ENCODE results near the gene SLC25A31. TPM values are rescaled to one million over a fixed set of nuclear protein-coding genes. Genes with fewer than 3 reads are reported as not detected.
A peak's percentile ranks its signal among the peaks of the same experiment; 100 is the strongest.

The SLC25A31 gene
- total and polyA plus RNA-seq, 2 experiments from 2014 or later, result not detected

DNA sequence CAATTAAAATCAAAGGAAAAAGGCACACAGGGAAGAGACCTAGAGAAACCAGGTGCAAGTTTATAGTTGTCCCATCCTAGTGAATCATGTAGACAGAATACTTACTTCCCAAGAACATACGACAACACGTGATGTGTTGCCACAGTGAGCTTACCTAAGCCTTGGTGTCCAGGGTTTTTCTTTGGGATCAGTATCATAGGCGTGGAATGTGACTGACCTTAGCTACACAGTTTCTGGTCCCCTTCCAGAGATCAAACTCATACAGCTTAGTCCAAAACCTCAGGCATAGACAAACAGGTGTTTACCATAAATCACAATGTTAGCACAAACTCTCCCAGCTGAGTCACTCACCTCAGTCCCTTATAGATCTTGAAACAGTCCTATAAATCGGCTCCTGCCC is 17.7 kb downstream of the SLC25A31 start:
- Histone ChIP-seq H3K36me3 (ENCODE audit: low read depth) (no peaks in the 10 kb centered on the region), H3K27me3 (replicated peaks; ENCODE audit: insufficient read depth) (no peaks in the 10 kb centered on the region), H4K20me1 (ENCODE audit: insufficient read depth) (no peaks in the 10 kb centered on the region), H3K4me1 (ENCODE audit: insufficient read depth) (no peaks in the 10 kb centered on the region), H3K27ac (no peak overlapping the region), H3K4me3 (no peak overlapping the region), H3K4me2 (ENCODE audit: unreplicated experiment) (no peak overlapping the region), H3K9me2 (ENCODE audit: insufficient read depth) (no peaks in the 10 kb centered on the region), H3F3A (ENCODE audit: insufficient read depth) (no peaks in the 10 kb centered on the region), H3K9ac (no peak overlapping the region), H3K9me3 (ENCODE audit: low read depth) (no peaks in the 10 kb centered on the region), H2AFZ (no peak overlapping the region), H3K79me2 (ENCODE audit: insufficient read depth) (no peaks in the 10 kb centered on the region)
- TF ChIP-seq EZH2 (IDR thresholded peaks at IDR 0.05; ENCODE audit: insufficient read depth, poor library complexity, severe bottlenecking) (no peak), EZH2phosphoT487 (IDR thresholded peaks at IDR 0.05; ENCODE audit: insufficient read depth, low read depth) (no peak)
- in situ Hi-C loops (cut with MboI), result no loop called here
- no peak for DNase-seq
- 48 to 51% methylated on average over 4 of the region's 4 CpGs for WGBS, 2 experiments (ENCODE audit: low coverage in 1 of 2, low lambda C conversion rate in 2 of 2, missing lambda C conversion rate in 2 of 2)

GRCh38 chr4:127748957-127749356 is 18.8 kb downstream of the SLC25A31 start:
- no peaks in the 10 kb centered on the region for H3K9me3 ChIP-seq (ENCODE audit: low read depth)
- H3K9me2 ChIP-seq (ENCODE audit: insufficient read depth), result no peaks in the 10 kb centered on the region
- no peaks in the 10 kb centered on the region for H3K79me2 ChIP-seq (ENCODE audit: insufficient read depth)
- H3K4me2 ChIP-seq (ENCODE audit: unreplicated experiment), result no peak overlapping the region
- no peak for DNase-seq
- TF ChIP-seq EZH2 (IDR thresholded peaks at IDR 0.05; ENCODE audit: insufficient read depth, poor library complexity, severe bottlenecking), result no peak
- no peaks in the 10 kb centered on the region for H4K20me1 ChIP-seq (ENCODE audit: insufficient read depth)
- no peaks in the 10 kb centered on the region for H3K27me3 ChIP-seq (replicated peaks; ENCODE audit: insufficient read depth)
- H3K4me1 ChIP-seq (ENCODE audit: insufficient read depth), result no peaks in the 10 kb centered on the region
- in situ Hi-C loops (cut with MboI), result no loop called here
- no peak overlapping the region for H2AFZ ChIP-seq
- no peaks in the 10 kb centered on the region for H3F3A ChIP-seq (ENCODE audit: insufficient read depth)
- 50 to 56% methylated on average over 2 of the region's 2 CpGs for WGBS, 2 experiments (ENCODE audit: low coverage in 1 of 2, low lambda C conversion rate in 2 of 2, missing lambda C conversion rate in 2 of 2)
- H3K27ac ChIP-seq, result no peak overlapping the region
- no peak overlapping the region for H3K9ac ChIP-seq
- no peak overlapping the region for H3K4me3 ChIP-seq
- H3K36me3 ChIP-seq (ENCODE audit: low read depth), result no peaks in the 10 kb centered on the region

GRCh38 chr4:127756906-127757305 is 26.7 kb downstream of the SLC25A31 start:
- no peak for DNase-seq
- no peak for TF ChIP-seq EZH2phosphoT487 (IDR thresholded peaks at IDR 0.05; ENCODE audit: insufficient read depth, low read depth)
- in situ Hi-C loops (cut with MboI), result no loop called here

GRCh38 chr4:127759228-127759820 is 29.1 kb downstream of the SLC25A31 start:
- Histone ChIP-seq H3K79me2 (ENCODE audit: insufficient read depth) (no peaks in the 10 kb centered on the region), H3F3A (ENCODE audit: insufficient read depth) (no peaks in the 10 kb centered on the region), H3K27ac (no peak overlapping the region), H3K9me3 (ENCODE audit: low read depth) (no peaks in the 10 kb centered on the region), H3K9ac (no peak overlapping the region), H3K4me1 (ENCODE audit: insufficient read depth) (no peaks in the 10 kb centered on the region), H2AFZ (no peak overlapping the region), H3K27me3 (replicated peaks; ENCODE audit: insufficient read depth) (no peaks in the 10 kb centered on the region), H4K20me1 (ENCODE audit: insufficient read depth) (no peaks in the 10 kb centered on the region), H3K9me2 (ENCODE audit: insufficient read depth) (no peaks in the 10 kb centered on the region), H3K36me3 (ENCODE audit: low read depth) (no peaks in the 10 kb centered on the region), H3K4me3 (no peak overlapping the region), H3K4me2 (ENCODE audit: unreplicated experiment) (no peak overlapping the region)
- 52% methylated on average over 2 of the region's 2 CpGs for WGBS, 2 experiments (ENCODE audit: low coverage in 1 of 2, low lambda C conversion rate in 2 of 2, missing lambda C conversion rate in 2 of 2)
- in situ Hi-C loops (cut with MboI), result no loop called here
- TF ChIP-seq EZH2 (IDR thresholded peaks at IDR 0.05; ENCODE audit: insufficient read depth, poor library complexity, severe bottlenecking) (no peak), EZH2phosphoT487 (IDR thresholded peaks at IDR 0.05; ENCODE audit: insufficient read depth, low read depth) (no peak)
- DNase-seq, result no peak

More at GRCh38 chr4:127756906-127757305, 26.7 kb downstream of the SLC25A31 start:
- H2AFZ ChIP-seq, result no peak overlapping the region
- H3K9ac ChIP-seq, result no peak overlapping the region
- H3K27me3 ChIP-seq (replicated peaks; ENCODE audit: insufficient read depth), result no peaks in the 10 kb centered on the region
- H4K20me1 ChIP-seq (ENCODE audit: insufficient read depth), result no peaks in the 10 kb centered on the region
- no peaks in the 10 kb centered on the region for H3K79me2 ChIP-seq (ENCODE audit: insufficient read depth)
- no peaks in the 10 kb centered on the region for H3K4me1 ChIP-seq (ENCODE audit: insufficient read depth)
- 52 to 55% methylated on average over 2 of the region's 2 CpGs for WGBS, 2 experiments (ENCODE audit: low coverage in 1 of 2, low lambda C conversion rate in 2 of 2, missing lambda C conversion rate in 2 of 2)
- no peaks in the 10 kb centered on the region for H3K9me3 ChIP-seq (ENCODE audit: low read depth)
- H3K36me3 ChIP-seq (ENCODE audit: low read depth), result no peaks in the 10 kb centered on the region
- no peak overlapping the region for H3K27ac ChIP-seq
- no peak overlapping the region for H3K4me2 ChIP-seq (ENCODE audit: unreplicated experiment)
- H3K4me3 ChIP-seq, result no peak overlapping the region
- H3F3A ChIP-seq (ENCODE audit: insufficient read depth), result no peaks in the 10 kb centered on the region
- H3K9me2 ChIP-seq (ENCODE audit: insufficient read depth), result no peaks in the 10 kb centered on the region

DNA sequence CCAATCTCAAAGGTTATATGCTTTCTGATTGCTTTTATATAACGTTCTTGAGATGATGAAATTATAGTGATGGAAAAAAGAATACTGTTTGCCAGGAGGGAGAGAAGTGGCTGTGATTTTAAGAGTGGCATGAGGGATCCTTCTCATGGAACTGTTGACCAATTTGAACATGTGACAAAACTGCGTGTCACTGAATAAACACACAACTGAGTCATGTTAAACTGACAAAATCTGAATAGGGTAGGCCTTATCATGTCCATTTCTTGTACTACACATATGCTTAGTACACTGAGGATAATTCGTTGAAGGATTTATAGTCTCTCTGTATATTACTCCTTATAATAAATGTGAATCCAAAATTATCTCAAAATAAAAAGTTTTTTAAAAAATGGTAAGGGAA is 29.7 kb downstream of the SLC25A31 start:
- no peaks in the 10 kb centered on the region for H4K20me1 ChIP-seq (ENCODE audit: insufficient read depth)
- H3K27me3 ChIP-seq (replicated peaks; ENCODE audit: insufficient read depth), result no peaks in the 10 kb centered on the region
- WGBS, 2 experiments (ENCODE audit: low coverage in 1 of 2, low lambda C conversion rate in 2 of 2, missing lambda C conversion rate in 2 of 2), result 47 to 53% methylated on average over 3 of the region's 3 CpGs
- H3K9me2 ChIP-seq (ENCODE audit: insufficient read depth), result no peaks in the 10 kb centered on the region
- peak; percentile 3 for DNase-seq
- in situ Hi-C loops (cut with MboI), result no loop called here
- no peaks in the 10 kb centered on the region for H3K79me2 ChIP-seq (ENCODE audit: insufficient read depth)
- no peak overlapping the region for H2AFZ ChIP-seq
- H3K36me3 ChIP-seq (ENCODE audit: low read depth), result no peaks in the 10 kb centered on the region
- no peaks in the 10 kb centered on the region for H3F3A ChIP-seq (ENCODE audit: insufficient read depth)
- H3K4me1 ChIP-seq (ENCODE audit: insufficient read depth), result no peaks in the 10 kb centered on the region
- H3K4me3 ChIP-seq, result no peak overlapping the region
- no peak for TF ChIP-seq EZH2 (IDR thresholded peaks at IDR 0.05; ENCODE audit: insufficient read depth, poor library complexity, severe bottlenecking)
- TF ChIP-seq EZH2phosphoT487 (IDR thresholded peaks at IDR 0.05; ENCODE audit: insufficient read depth, low read depth), result no peak
- no peak overlapping the region for H3K4me2 ChIP-seq (ENCODE audit: unreplicated experiment)
- H3K9me3 ChIP-seq (ENCODE audit: low read depth), result no peaks in the 10 kb centered on the region
- H3K9ac ChIP-seq, result no peak overlapping the region
- H3K27ac ChIP-seq, result no peak overlapping the region

Data from GM23248 (cell line).